ENCODE measurements around the gene SLF1. TPM values are rescaled to one million over a fixed set of nuclear protein-coding genes. Genes with fewer than 3 reads are reported as not detected.

Gene SLF1
- total RNA-seq, 1 donor from 2014 or later = 17.4 TPM

DNA sequence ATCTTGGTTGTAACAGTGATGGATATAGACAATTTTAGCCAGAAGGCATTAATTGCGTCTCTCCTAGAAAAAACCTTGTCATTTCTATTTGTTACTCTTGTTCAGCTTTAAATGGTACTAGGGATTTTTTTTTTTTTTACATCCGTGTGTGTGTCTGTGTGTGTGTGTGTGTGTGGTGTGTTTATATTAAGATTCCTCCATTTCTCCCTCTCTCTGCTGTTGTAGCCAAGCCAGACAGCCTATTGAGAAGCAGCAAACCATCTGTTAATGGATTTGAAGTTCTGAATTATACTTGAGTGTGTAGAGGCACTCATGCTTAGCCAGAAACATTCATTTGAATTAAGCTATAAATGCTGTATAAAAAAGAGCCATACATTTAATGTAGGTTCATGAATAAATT, 72.3 kb downstream of the SLF1 start:
- H3K36me3 Mint-ChIP-seq (ENCODE audit: insufficient read depth) = peaks cover 7% of the 10 kb centered on the region
- TF ChIP-seq, protein P1, sequence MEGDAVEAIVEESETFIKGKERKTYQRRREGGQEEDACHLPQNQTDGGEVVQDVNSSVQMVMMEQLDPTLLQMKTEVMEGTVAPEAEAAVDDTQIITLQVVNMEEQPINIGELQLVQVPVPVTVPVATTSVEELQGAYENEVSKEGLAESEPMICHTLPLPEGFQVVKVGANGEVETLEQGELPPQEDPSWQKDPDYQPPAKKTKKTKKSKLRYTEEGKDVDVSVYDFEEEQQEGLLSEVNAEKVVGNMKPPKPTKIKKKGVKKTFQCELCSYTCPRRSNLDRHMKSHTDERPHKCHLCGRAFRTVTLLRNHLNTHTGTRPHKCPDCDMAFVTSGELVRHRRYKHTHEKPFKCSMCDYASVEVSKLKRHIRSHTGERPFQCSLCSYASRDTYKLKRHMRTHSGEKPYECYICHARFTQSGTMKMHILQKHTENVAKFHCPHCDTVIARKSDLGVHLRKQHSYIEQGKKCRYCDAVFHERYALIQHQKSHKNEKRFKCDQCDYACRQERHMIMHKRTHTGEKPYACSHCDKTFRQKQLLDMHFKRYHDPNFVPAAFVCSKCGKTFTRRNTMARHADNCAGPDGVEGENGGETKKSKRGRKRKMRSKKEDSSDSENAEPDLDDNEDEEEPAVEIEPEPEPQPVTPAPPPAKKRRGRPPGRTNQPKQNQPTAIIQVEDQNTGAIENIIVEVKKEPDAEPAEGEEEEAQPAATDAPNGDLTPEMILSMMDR (IDR thresholded peaks at IDR 0.05; ENCODE audit: unreplicated experiment) = no peak
- no peak for DNase-seq (ENCODE audit: low spot score, unreplicated experiment)
- H3K4me3 Mint-ChIP-seq (ENCODE audit: low read depth) = no peak overlapping the region
- H3K27ac Mint-ChIP-seq = no peak overlapping the region
- peaks cover 2% of the 10 kb centered on the region for H3K4me1 Mint-ChIP-seq (ENCODE audit: low read depth)
- H3K9me3 Mint-ChIP-seq (ENCODE audit: low read depth) = no peaks in the 10 kb centered on the region
- H3K27me3 Mint-ChIP-seq = no peaks in the 10 kb centered on the region

- TF ChIP-seq, protein P1 (IDR thresholded peaks at IDR 0.05; ENCODE audit: unreplicated experiment) = no peak
- peaks cover 2% of the 10 kb centered on the region for H3K4me1 Mint-ChIP-seq (ENCODE audit: low read depth)
- H3K27me3 Mint-ChIP-seq = no peaks in the 10 kb centered on the region
- DNase-seq (ENCODE audit: low spot score, unreplicated experiment) = no peak
- no peak overlapping the region for H3K27ac Mint-ChIP-seq
- H3K9me3 Mint-ChIP-seq (ENCODE audit: low read depth) = no peaks in the 10 kb centered on the region
- no peak overlapping the region for H3K4me3 Mint-ChIP-seq (ENCODE audit: low read depth)
- H3K36me3 Mint-ChIP-seq (ENCODE audit: insufficient read depth) = peaks cover 5% of the 10 kb centered on the region
Measured at GRCh38 chr5:94691291-94691690, 72.8 kb downstream of the SLF1 start.

- no peak for DNase-seq (ENCODE audit: low spot score, unreplicated experiment)
- no peak overlapping the region for H3K4me3 Mint-ChIP-seq (ENCODE audit: low read depth)
- H3K27me3 Mint-ChIP-seq = no peaks in the 10 kb centered on the region
- TF ChIP-seq, protein P1 (IDR thresholded peaks at IDR 0.05; ENCODE audit: unreplicated experiment) = no peak
- H3K9me3 Mint-ChIP-seq (ENCODE audit: low read depth) = no peaks in the 10 kb centered on the region
- H3K36me3 Mint-ChIP-seq (ENCODE audit: insufficient read depth) = peaks cover 3% of the 10 kb centered on the region
- no peak overlapping the region for H3K27ac Mint-ChIP-seq
- peaks cover 5% of the 10 kb centered on the region for H3K4me1 Mint-ChIP-seq (ENCODE audit: low read depth)
Measured at GRCh38 chr5:94691949-94692348, 73.5 kb downstream of the SLF1 start.

DNA sequence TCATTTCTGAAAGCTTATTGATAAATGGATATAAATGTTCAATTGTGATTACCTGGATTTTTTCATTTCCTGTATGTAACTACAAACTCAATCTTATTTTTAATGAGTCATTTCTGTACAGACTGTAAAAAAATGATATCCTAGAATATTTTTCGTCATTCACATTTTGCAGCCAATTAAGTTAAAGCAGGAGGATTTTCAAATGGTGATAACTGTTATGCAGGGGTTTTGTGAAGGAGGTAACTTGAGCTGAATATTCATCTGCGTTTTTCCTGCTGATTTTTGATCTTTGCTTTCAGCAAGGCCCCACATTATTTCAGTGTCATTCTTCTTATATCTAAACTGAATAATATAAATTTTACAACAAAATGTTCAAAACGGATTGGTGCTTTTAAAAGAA, 74.1 kb downstream of the SLF1 start:
- Mint-ChIP-seq H3K4me1 (ENCODE audit: low read depth) (peaks cover 8% of the 10 kb centered on the region), H3K4me3 (ENCODE audit: low read depth) (no peak overlapping the region), H3K27me3 (no peaks in the 10 kb centered on the region), H3K9me3 (ENCODE audit: low read depth) (no peaks in the 10 kb centered on the region), H3K27ac (no peak overlapping the region), H3K36me3 (ENCODE audit: insufficient read depth) (peaks cover 3% of the 10 kb centered on the region)
- TF ChIP-seq, protein P1 (IDR thresholded peaks at IDR 0.05; ENCODE audit: unreplicated experiment) = no peak
- DNase-seq (ENCODE audit: low spot score, unreplicated experiment) = no peak

- Mint-ChIP-seq H3K9me3 (ENCODE audit: low read depth) (no peaks in the 10 kb centered on the region), H3K4me1 (ENCODE audit: low read depth) (peaks cover 12% of the 10 kb centered on the region), H3K27ac (no peak overlapping the region), H3K4me3 (ENCODE audit: low read depth) (no peak overlapping the region), H3K27me3 (no peaks in the 10 kb centered on the region), H3K36me3 (ENCODE audit: insufficient read depth) (peaks cover 3% of the 10 kb centered on the region)
- TF ChIP-seq, protein P1 (IDR thresholded peaks at IDR 0.05; ENCODE audit: unreplicated experiment) = peak; percentile 58
- no peak for DNase-seq (ENCODE audit: low spot score, unreplicated experiment)
Measured at GRCh38 chr5:94693043-94693822, 74.8 kb downstream of the SLF1 start.
